ENCODE data around the gene ZBTB22. TPM values are rescaled to one million over a fixed set of nuclear protein-coding genes. Genes with fewer than 3 reads are reported as not detected.

ZBTB22 gene
- total RNA-seq, 3 donors from 2014 or later, result 12.6 to 27.2 (median 18.7) TPM

DNA sequence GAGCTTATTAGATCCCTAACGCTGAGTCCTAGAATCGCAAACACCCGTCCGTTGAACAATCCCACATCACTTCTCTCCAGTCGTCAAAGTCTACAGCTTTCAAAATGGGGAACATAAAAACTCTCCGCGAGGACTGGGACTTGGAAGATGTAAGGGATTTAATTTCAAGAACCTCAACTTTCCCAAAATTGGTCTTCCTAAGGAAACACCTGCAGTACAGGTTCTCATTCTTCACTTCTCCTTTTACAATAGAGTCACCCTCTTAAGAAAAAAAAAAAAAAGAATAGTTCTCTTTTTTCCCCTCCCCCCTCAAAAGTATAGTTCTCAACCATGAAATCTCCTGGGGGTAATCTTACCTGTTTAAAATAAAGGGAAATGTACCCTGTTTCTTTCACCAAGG is 6.6 kb upstream of the ZBTB22 start:
- Histone ChIP-seq H3K4me3 (peak overlapping the region in 2 of 3 donors; percentile 75 to 85), H3K27me3 (no peaks in the 10 kb centered on the region), H3K27ac (peak overlapping the region; percentile 92 to 96), H3K4me1 (peaks cover 0 to 33% of the 10 kb centered on the region in 2 donors), H3K36me3 (no peaks in the 10 kb centered on the region), H3K9me3 (no peaks in the 10 kb centered on the region)
- TF ChIP-seq POLR2A (IDR thresholded peaks at IDR 0.05) (no peak), POLR2AphosphoS5 (IDR thresholded peaks at IDR 0.05) (no peak), CTCF (IDR thresholded peaks at IDR 0.05) (no peak)
- DNase-seq (ENCODE audit: low spot score in 2 of 2), result no peak
- intact Hi-C loops (cut with DNase I; ENCODE audit: low total_unique reads), result no loop called here

GRCh38 chr6:33323623-33323948 is 6.0 kb upstream of the ZBTB22 start:
- Histone ChIP-seq H3K36me3 (no peaks in the 10 kb centered on the region), H3K4me3 (peak overlapping the region; percentile 75 to 85 (median 78)), H3K9me3 (no peaks in the 10 kb centered on the region), H3K4me1 (peaks cover 0 to 37% of the 10 kb centered on the region in 2 donors), H3K27ac (peak overlapping the region; percentile 92 to 96), H3K27me3 (no peaks in the 10 kb centered on the region)
- TF ChIP-seq CTCF (IDR thresholded peaks at IDR 0.05) (no peak), POLR2A (IDR thresholded peaks at IDR 0.05) (no peak), POLR2AphosphoS5 (IDR thresholded peaks at IDR 0.05) (no peak)
- intact Hi-C loops (cut with DNase I; ENCODE audit: low total_unique reads), result no loop called here
- DNase-seq (ENCODE audit: low spot score in 2 of 2), result no peak

- Histone ChIP-seq H3K27ac (peak overlapping the region; percentile 92 to 96), H3K36me3 (no peaks in the 10 kb centered on the region), H3K27me3 (no peaks in the 10 kb centered on the region), H3K9me3 (no peaks in the 10 kb centered on the region), H3K4me1 (peaks cover 0 to 51% of the 10 kb centered on the region in 2 donors), H3K4me3 (peak overlapping the region in 2 of 3 donors; percentile 75 to 85)
- DNase-seq (ENCODE audit: low spot score in 2 of 2), result no peak
- intact Hi-C loops (cut with DNase I; ENCODE audit: low total_unique reads), result no loop called here
- TF ChIP-seq POLR2AphosphoS5 (IDR thresholded peaks at IDR 0.05) (no peak), POLR2A (IDR thresholded peaks at IDR 0.05) (no peak), CTCF (IDR thresholded peaks at IDR 0.05) (no peak)
Measured at GRCh38 chr6:33321227-33321626, 3.7 kb upstream of the ZBTB22 start.

DNA sequence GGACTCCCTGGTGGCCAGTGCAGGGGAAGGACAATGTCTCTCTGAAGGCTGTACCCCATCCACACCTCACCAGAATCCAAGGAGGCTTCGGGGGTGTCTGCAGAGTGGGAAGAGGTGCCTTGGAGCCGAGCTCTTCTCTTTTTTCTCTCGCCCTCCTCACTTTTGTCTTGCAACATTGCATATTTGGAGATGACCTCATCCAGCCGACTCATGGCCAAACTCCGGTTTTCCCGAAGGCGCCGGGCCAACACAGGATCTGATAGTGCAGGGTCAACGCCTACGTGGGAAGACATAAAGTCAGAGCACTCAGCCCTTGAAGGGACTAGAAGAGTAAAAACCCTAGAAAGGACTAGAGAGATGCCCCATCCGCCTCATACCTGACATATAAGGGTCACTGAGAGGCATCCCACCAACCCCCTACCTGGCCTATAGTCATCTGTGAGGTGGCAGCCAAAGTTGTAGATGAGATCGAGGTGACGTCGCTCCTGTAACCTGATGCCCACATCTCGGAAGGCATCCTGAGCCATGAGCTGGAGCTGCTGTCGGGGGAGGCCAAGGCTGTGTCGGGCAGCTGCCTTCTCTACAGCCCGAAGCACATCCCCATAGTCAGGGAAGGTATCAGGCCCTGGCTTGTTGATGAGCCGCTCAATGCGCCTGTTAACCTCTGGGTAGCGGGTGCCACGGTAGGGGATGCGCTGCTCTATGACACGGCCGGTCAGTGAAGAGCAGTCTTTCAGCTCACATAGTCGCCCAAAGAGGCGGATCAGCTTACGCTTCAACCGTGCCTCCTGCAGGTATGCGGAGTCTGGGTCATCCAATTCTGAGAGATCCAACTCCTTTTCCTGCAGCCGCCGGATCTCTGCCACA is 3.0 kb upstream of the ZBTB22 start:
- Histone ChIP-seq H3K36me3 (no peaks in the 10 kb centered on the region), H3K4me1 (peaks cover 0 to 51% of the 10 kb centered on the region in 2 donors), H3K27ac (peak overlapping the region; percentile 92 to 96), H3K27me3 (no peaks in the 10 kb centered on the region), H3K9me3 (no peaks in the 10 kb centered on the region), H3K4me3 (peak overlapping the region in 2 of 3 donors; percentile 75 to 85)
- intact Hi-C loops (cut with DNase I; ENCODE audit: low total_unique reads), result no loop called here
- DNase-seq (ENCODE audit: low spot score in 2 of 2), result peak; percentile 66 to 78
- TF ChIP-seq POLR2A (IDR thresholded peaks at IDR 0.05), result no peak
- no peak for TF ChIP-seq CTCF (IDR thresholded peaks at IDR 0.05)
- peak in 1 of 3 donors; percentile 61 for TF ChIP-seq POLR2AphosphoS5 (IDR thresholded peaks at IDR 0.05)

DNA sequence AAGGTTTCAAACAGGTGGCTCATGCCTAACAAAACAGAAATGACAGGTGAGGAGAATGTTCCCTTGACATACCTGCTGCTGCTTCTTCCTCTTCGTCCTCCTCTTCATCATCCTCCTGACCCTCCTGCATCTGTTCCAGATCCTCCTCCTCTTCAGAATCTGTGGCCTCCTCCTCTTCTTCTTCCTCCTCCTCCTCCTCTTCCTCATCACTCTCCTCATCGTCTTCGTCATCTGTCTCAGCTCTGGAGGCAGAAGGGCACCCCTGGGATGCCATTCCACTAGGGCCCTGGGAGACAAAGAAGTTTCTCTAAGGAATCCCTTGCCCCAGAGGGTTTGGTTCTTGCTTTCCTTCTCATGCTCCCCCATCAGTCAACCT is 2.4 kb upstream of the ZBTB22 start:
- Histone ChIP-seq H3K27ac (peak overlapping the region; percentile 92 to 96), H3K4me1 (peaks cover 0 to 57% of the 10 kb centered on the region in 2 donors)
- intact Hi-C loops (cut with DNase I; ENCODE audit: low total_unique reads), result no loop called here

More for the DNA sequence above, 2.4 kb upstream of the ZBTB22 start:
- no peaks in the 10 kb centered on the region for H3K36me3 ChIP-seq
- H3K4me3 ChIP-seq, result peak overlapping the region in 2 of 3 donors; percentile 4 to 85
- no peaks in the 10 kb centered on the region for H3K27me3 ChIP-seq
- H3K9me3 ChIP-seq, result no peaks in the 10 kb centered on the region
- no peak for DNase-seq (ENCODE audit: low spot score in 2 of 2)
- TF ChIP-seq CTCF (IDR thresholded peaks at IDR 0.05), result no peak
- TF ChIP-seq POLR2AphosphoS5 (IDR thresholded peaks at IDR 0.05), result no peak
- no peak for TF ChIP-seq POLR2A (IDR thresholded peaks at IDR 0.05)

All from breast epithelium (tissue), 4 donors.